WTC11 (cell line): ENCODE data around the gene RANGAP1. TPM values are rescaled to one million over a fixed set of nuclear protein-coding genes. Genes with fewer than 3 reads are reported as not detected.
"Not testable (repeated sequence)": the region's sequence is repeated elsewhere in the genome, so short reads cannot be mapped to it uniquely, and the experiment has no call there.

Experiments
- ATAC-seq: fragments of 200-7000 bp; cut with Tn5 transposase; 2 replicates; pipeline ENCODE4 v1.10.0; 2021; ENCODE audit warnings: mild to moderate bottlenecking, moderate library complexity
- CTCF ChIA-PET: fragments of 300-600 bp; sonication (Branson Sonifier 250); formaldehyde crosslinking; loops from one replicate; lab custom pipeline; 2021; ENCODE audit warnings: antibody characterized with exemption; lab: Charles Lee
- POLR2A ChIA-PET: fragments of 350-600 bp; sonication (Branson Sonifier 250); formaldehyde crosslinking; loops from one replicate; lab custom pipeline; 2021; ENCODE audit warnings: antibody characterized with exemption; lab: Charles Lee
- DNase-seq: peaks from one replicate; pipeline ENCODE4 v3.0.0; 2021; ENCODE audit warnings: low spot score
- H3K27ac Mint-ChIP-seq: 2 replicates; pipeline ENCODE4 v1.8.0; 2021; ENCODE audit warnings: mixed read lengths
- H3K27me3 Mint-ChIP-seq: 2 replicates; pipeline ENCODE4 v1.8.0; 2021; ENCODE audit warnings: low read depth, mild to moderate bottlenecking, moderate library complexity, mixed read lengths
- H3K36me3 Mint-ChIP-seq: 2 replicates; pipeline ENCODE4 v1.8.0; 2021; ENCODE audit warnings: mixed read lengths
- H3K4me1 Mint-ChIP-seq: 2 replicates; pipeline ENCODE4 v1.8.0; 2022; ENCODE audit warnings: mixed read lengths
- H3K4me3 Mint-ChIP-seq: 2 replicates; pipeline ENCODE4 v1.8.0; 2021; ENCODE audit warnings: mild to moderate bottlenecking, moderate library complexity, mixed read lengths
- H3K9me3 Mint-ChIP-seq: 2 replicates; pipeline ENCODE4 v1.8.0; 2021; ENCODE audit warnings: mixed read lengths
- CBFB ChIP-seq: sonication (generic); formaldehyde crosslinking; IDR thresholded peaks from 2 replicates; pipeline ENCODE4 v1.8.1; 2022; ENCODE audit warnings: mild to moderate bottlenecking, low read depth, missing genetic modification reagents
- FOXJ3 ChIP-seq: sonication (generic); formaldehyde crosslinking; IDR thresholded peaks from 2 replicates; pipeline ENCODE4 v1.9.0; 2021; ENCODE audit warnings: missing genetic modification reagents, mild to moderate bottlenecking, borderline replicate concordance
- FOXK1 ChIP-seq: sonication (generic); formaldehyde crosslinking; IDR thresholded peaks from 2 replicates; pipeline ENCODE4 v1.8.0; 2022; ENCODE audit warnings: mild to moderate bottlenecking, moderate library complexity, missing genetic modification reagents
- FOXP4 ChIP-seq: sonication (generic); formaldehyde crosslinking; IDR thresholded peaks from 2 replicates; pipeline ENCODE4 v1.8.0; 2022; ENCODE audit warnings: mild to moderate bottlenecking, missing genetic modification reagents
- IRF1 ChIP-seq: sonication (generic); formaldehyde crosslinking; IDR thresholded peaks from 2 replicates; pipeline ENCODE4 v1.8.0; 2023; ENCODE audit warnings: missing genetic modification reagents
- IRF2 ChIP-seq: sonication (generic); formaldehyde crosslinking; IDR thresholded peaks from 2 replicates; pipeline ENCODE4 v1.8.0; 2022; ENCODE audit warnings: low read depth, missing genetic modification reagents, borderline replicate concordance
- NFATC4 ChIP-seq: fragments of 250-450 bp; sonication (Bioruptor Pico); IDR thresholded peaks from 2 replicates; pipeline ENCODE4 v1.9.0; 2021; ENCODE audit warnings: mild to moderate bottlenecking
- NFYB ChIP-seq: sonication (generic); formaldehyde crosslinking; conservative IDR thresholded peaks from 2 replicates; pipeline ENCODE4 v1.8.0; 2022; ENCODE audit warnings: low read depth, missing genetic modification reagents
- SMAD3 ChIP-seq: sonication (generic); formaldehyde crosslinking; IDR thresholded peaks from 2 replicates; pipeline ENCODE4 v1.8.0; 2022; ENCODE audit warnings: missing genetic modification reagents, mild to moderate bottlenecking, borderline replicate concordance
- SOX15 ChIP-seq: fragments of 250-450 bp; sonication (Bioruptor Pico); IDR thresholded peaks from 2 replicates; pipeline ENCODE4 v1.9.0; 2021; ENCODE audit warnings: mild to moderate bottlenecking
- SP1 ChIP-seq: sonication (generic); formaldehyde crosslinking; conservative IDR thresholded peaks from 2 replicates; pipeline ENCODE4 v1.8.1; 2022; ENCODE audit warnings: missing genetic modification reagents
- TP53 ChIP-seq: sonication (generic); formaldehyde crosslinking; IDR thresholded peaks from 2 replicates; pipeline ENCODE4 v1.8.1; 2023; ENCODE audit warnings: mild to moderate bottlenecking, missing genetic modification reagents
- ZNF263 ChIP-seq: sonication (generic); formaldehyde crosslinking; IDR thresholded peaks from 2 replicates; pipeline ENCODE4 v1.8.1; 2022; ENCODE audit warnings: low read depth, mild to moderate bottlenecking, moderate library complexity, missing genetic modification reagents
- ZNF396 ChIP-seq: fragments of 250-450 bp; sonication (Bioruptor Pico); IDR thresholded peaks from 2 replicates; pipeline ENCODE4 v1.8.0; 2021; ENCODE audit warnings: mild to moderate bottlenecking, moderate library complexity, borderline replicate concordance
- total RNA-seq: library from RNA; stranded (reverse); gene quantifications from 3 replicates; pipeline ENCODE4 v1.2.3, GENCODE V29; 2021
- TF ChIP-seq, protein P1 (sequence below): sonication (generic); formaldehyde crosslinking; IDR thresholded peaks from 2 replicates; pipeline ENCODE4 v1.8.1; 2023; ENCODE audit warnings: mild to moderate bottlenecking, moderate library complexity, missing genetic modification reagents
- TF ChIP-seq, protein P2 (sequence below): sonication (generic); formaldehyde crosslinking; conservative IDR thresholded peaks from 2 replicates; pipeline ENCODE4 v1.8.1; 2022; ENCODE audit warnings: mild to moderate bottlenecking, missing genetic modification reagents
- TF ChIP-seq, protein P3 (sequence below): fragments of 200-600 bp; IDR thresholded peaks from 2 replicates; pipeline ENCODE4 v1.8.0; 2022; ENCODE audit warnings: antibody characterized with exemption
- TF ChIP-seq, protein P4 (sequence below): sonication (generic); formaldehyde crosslinking; IDR thresholded peaks from 2 replicates; pipeline ENCODE4 v1.8.1; 2023; ENCODE audit warnings: mild to moderate bottlenecking, missing genetic modification reagents

Gene RANGAP1
- total RNA-seq, 1 experiment from 2014 or later: 160 TPM

- Mint-ChIP-seq H3K27me3 (no peaks in the 10 kb centered on the region), H3K4me1 (peaks cover 6% of the 10 kb centered on the region), H3K27ac (no peak overlapping the region), H3K36me3 (peaks cover 5% of the 10 kb centered on the region; the same call in 1 of the 2 replicates), H3K4me3 (no peak overlapping the region), H3K9me3 (0 out of 2 replicates have a peak, but pooled peaks cover 3% of the 10 kb centered on the region)
- DNase-seq (no peak), ATAC-seq (no peak)
- ChIA-PET CTCF (interaction anchor here (1.3 kb wide), 1 partner anchor 11 kb away, joined by 3 read pairs; the partner anchor contains the start of gene RANGAP1), POLR2A (interaction anchor here (0.7 kb wide), 2 partner anchors 96 to 363 kb away, joined by 3 to 4 read pairs; no protein-coding TSS in a partner anchor)
- no peak for TF ChIP-seq NFYB
- no peak for TF ChIP-seq TP53 (CRISPR knock-in tag)
- TF ChIP-seq, protein P1, sequence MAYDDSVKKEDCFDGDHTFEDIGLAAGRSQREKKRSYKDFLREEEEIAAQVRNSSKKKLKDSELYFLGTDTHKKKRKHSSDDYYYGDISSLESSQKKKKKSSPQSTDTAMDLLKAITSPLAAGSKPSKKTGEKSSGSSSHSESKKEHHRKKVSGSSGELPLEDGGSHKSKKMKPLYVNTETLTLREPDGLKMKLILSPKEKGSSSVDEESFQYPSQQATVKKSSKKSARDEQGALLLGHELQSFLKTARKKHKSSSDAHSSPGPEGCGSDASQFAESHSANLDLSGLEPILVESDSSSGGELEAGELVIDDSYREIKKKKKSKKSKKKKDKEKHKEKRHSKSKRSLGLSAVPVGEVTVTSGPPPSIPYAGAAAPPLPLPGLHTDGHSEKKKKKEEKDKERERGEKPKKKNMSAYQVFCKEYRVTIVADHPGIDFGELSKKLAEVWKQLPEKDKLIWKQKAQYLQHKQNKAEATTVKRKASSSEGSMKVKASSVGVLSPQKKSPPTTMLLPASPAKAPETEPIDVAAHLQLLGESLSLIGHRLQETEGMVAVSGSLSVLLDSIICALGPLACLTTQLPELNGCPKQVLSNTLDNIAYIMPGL (CRISPR knock-in tag): no peak
- no peak for TF ChIP-seq FOXK1 (CRISPR knock-in tag)
- TF ChIP-seq, protein P2, sequence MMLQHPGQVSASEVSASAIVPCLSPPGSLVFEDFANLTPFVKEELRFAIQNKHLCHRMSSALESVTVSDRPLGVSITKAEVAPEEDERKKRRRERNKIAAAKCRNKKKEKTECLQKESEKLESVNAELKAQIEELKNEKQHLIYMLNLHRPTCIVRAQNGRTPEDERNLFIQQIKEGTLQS (CRISPR knock-in tag): no peak
- no peak for TF ChIP-seq SP1
- no peak for TF ChIP-seq IRF2 (CRISPR knock-in tag)
- TF ChIP-seq FOXP4 (CRISPR knock-in tag): no peak
- TF ChIP-seq, protein P3, sequence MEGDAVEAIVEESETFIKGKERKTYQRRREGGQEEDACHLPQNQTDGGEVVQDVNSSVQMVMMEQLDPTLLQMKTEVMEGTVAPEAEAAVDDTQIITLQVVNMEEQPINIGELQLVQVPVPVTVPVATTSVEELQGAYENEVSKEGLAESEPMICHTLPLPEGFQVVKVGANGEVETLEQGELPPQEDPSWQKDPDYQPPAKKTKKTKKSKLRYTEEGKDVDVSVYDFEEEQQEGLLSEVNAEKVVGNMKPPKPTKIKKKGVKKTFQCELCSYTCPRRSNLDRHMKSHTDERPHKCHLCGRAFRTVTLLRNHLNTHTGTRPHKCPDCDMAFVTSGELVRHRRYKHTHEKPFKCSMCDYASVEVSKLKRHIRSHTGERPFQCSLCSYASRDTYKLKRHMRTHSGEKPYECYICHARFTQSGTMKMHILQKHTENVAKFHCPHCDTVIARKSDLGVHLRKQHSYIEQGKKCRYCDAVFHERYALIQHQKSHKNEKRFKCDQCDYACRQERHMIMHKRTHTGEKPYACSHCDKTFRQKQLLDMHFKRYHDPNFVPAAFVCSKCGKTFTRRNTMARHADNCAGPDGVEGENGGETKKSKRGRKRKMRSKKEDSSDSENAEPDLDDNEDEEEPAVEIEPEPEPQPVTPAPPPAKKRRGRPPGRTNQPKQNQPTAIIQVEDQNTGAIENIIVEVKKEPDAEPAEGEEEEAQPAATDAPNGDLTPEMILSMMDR: no peak
- no peak for TF ChIP-seq CBFB (CRISPR knock-in tag)
- no peak for TF ChIP-seq NFATC4 (CRISPR knock-in tag)
- no peak for TF ChIP-seq ZNF396
- TF ChIP-seq, protein P4, sequence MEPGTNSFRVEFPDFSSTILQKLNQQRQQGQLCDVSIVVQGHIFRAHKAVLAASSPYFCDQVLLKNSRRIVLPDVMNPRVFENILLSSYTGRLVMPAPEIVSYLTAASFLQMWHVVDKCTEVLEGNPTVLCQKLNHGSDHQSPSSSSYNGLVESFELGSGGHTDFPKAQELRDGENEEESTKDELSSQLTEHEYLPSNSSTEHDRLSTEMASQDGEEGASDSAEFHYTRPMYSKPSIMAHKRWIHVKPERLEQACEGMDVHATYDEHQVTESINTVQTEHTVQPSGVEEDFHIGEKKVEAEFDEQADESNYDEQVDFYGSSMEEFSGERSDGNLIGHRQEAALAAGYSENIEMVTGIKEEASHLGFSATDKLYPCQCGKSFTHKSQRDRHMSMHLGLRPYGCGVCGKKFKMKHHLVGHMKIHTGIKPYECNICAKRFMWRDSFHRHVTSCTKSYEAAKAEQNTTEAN (CRISPR knock-in tag): no peak
- TF ChIP-seq SMAD3 (CRISPR knock-in tag): no peak
- no peak for TF ChIP-seq ZNF263 (CRISPR knock-in tag)
- TF ChIP-seq FOXJ3 (CRISPR knock-in tag): no peak
- no peak for TF ChIP-seq IRF1 (CRISPR knock-in tag)
- TF ChIP-seq SOX15 (CRISPR knock-in tag): no peak
Observed at GRCh38 chr22:41296826-41297667, 11.1 kb upstream of the RANGAP1 start.

DNA sequence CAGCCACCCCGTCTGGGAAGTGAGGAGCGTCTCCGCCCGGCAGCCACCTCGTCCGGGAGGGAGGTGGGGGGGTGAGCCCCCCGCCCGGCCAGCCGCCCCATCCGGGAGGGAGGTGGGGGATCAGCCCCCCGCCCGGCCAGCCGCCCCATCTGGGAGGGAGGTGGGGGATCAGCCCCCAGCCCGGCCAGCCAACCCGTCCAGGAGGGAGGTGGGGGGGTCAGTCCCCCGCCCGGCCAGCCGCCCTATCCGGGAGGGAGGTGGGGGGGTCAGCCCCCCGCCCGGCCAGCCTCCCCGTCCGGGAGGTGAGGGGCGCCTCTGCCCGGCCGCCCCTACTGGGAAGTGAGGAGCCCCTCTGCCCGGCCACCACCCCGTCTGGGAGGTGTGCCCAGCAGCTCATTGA is 8.8 kb upstream of the RANGAP1 start:
- H3K4me3 Mint-ChIP-seq, CTCF ChIA-PET, DNase-seq, POLR2A ChIA-PET, H3K27ac Mint-ChIP-seq, H3K27me3 Mint-ChIP-seq, H3K36me3 Mint-ChIP-seq, ATAC-seq, H3K9me3 Mint-ChIP-seq: not testable (repeated sequence)
- H3K4me1 Mint-ChIP-seq: peaks cover 12% of the 10 kb centered on the region
